Left colon (tissue), 2 donors: ENCODE results near the gene ULK4. TPM values are rescaled to one million over a fixed set of nuclear protein-coding genes. Genes with fewer than 3 reads are reported as not detected.

Experiments
- ATAC-seq: fragments of 200-7000 bp; cut with Tn5 transposase; one replicate; pipeline ENCODE4 v1.9.1; 2020; ENCODE audit warnings: mild to moderate bottlenecking, moderate library complexity
- DNase-seq, 2 donors: peaks; one replicate each; pipeline ENCODE4 v3.0.0-alpha.2; 2020
- intact Hi-C, 2 donors: fragments of 100-400 bp; cut with DNase I in 1 of 2; cut with micrococcal nuclease in 1 of 2; formaldehyde crosslinking; loops; one replicate each; pipeline versions ENCODE4 v1.11.2 to v1.14.0; 2022; cut with DNase I, micrococcal nuclease
- total RNA-seq, 2 donors: library from RNA; stranded (reverse); fragmentation: NEBNext Ultra II Directional; extraction: Animal tissue kit (Norgen Biotek cat#: 25700); gene quantifications; one replicate each; pipeline ENCODE4 v1.2.1, GENCODE V29; 2021
- donor health status: DM: no; HTN: no; CAD: no.
- donor health status: DM: yes; HTN: yes; CAD: no.

Gene ULK4
- total RNA-seq, 2 donors from 2014 or later: 5.3 to 5.7 TPM

DNA sequence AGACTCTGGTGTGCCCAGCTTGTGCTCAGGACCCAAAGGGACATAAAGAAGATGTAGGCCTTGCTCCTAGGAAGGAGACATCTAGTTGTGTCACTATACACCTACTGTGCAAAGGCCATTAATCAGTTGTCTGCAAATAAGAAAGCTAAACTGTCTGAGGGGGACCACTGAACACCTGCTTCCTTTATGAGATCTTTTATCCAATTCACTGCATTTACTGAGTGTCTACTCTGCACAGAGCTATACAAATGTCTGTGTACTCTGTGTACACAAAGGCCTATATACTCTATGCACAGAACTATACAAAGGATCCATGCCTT lies 637.8 kb downstream of the ULK4 start:
- intact Hi-C loops: no loop called here
- ATAC-seq (no peak), DNase-seq (no peak)

DNA sequence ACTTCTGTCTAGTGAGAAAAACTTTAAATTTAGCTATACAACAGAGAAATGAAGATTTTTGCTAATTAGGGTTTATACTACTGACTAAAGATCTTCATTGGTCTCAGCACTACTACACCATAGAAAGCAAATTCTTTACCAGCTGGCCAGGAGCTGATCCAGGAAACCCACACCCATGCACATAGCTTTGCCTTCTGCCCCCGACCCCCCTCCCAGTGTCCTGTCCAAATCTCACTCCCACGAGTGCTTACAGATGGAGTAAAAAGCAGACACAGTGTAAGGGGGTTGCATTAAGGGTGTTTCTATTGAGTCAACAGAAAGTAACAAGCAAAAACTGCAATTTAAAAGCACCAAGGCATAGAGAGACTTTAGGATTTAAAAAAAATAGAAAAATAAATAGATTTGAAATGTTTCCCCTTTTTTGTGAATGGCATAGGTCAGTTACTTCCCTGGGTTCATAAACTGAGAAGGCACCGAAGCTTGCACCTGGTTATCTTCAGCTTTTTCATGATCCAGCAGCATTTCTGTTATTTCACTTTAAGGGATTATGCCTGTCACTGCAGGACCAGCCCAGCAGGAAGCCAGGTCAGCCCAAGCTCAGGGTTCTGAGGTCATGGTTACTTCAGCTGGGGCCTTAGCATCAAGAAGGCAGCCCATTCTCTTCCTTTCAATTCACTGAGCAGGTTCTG lies 638.3 kb downstream of the ULK4 start:
- intact Hi-C loops: no loop called here
- ATAC-seq: no peak
- DNase-seq: no peak

DNA sequence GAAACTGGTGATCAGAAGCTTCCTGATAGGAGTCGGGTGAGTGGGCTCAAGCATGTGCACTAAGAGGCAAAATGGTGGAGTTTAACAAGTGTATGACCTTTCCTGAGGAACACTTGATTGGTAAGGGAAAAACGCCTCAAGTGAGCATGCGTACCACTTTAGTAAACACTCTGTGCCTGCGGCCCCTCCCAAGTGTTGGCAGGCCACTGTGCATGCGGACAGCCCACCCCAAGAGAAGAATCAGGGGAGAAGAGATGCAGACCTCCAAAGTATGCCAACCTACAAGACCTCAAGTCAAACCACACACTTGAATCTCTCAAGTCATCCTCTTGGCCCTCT lies 640.3 kb downstream of the ULK4 start:
- intact Hi-C loops: no loop called here
- no peak for ATAC-seq
- no peak for DNase-seq

DNA sequence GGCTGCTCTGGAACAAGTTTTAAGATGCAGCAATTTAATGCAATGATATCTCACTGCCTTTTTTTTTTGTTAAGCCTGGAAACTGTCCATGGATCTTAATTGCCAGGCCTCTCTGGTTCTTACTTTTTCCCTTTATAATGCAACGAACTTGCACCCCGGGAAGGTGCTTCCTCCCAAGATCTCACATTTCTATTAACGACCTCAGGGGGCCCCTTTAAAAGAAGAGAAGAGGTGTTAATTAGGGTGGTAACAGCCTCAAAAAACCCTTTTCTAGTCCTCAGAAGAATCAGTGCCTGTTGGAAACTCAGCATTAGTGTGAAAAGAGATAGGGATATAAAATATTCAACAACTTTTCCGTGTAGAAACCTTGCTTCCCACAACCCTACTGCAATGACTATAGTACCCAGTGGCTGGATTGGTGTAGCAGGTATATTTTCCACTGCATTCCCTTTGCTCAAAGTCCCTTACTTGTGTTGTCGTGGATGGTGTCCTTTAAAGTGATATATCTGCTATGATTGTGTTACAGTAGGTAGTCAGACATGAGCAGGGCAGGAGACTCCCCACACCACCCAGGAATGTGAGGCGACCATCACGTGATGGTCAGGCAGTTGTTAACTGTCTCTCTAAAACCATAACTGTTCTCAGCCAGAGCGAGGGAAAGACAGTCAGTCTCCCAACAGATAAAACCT lies 640.8 kb downstream of the ULK4 start:
- intact Hi-C loops: no loop called here
- ATAC-seq: no peak
- no peak for DNase-seq

DNA sequence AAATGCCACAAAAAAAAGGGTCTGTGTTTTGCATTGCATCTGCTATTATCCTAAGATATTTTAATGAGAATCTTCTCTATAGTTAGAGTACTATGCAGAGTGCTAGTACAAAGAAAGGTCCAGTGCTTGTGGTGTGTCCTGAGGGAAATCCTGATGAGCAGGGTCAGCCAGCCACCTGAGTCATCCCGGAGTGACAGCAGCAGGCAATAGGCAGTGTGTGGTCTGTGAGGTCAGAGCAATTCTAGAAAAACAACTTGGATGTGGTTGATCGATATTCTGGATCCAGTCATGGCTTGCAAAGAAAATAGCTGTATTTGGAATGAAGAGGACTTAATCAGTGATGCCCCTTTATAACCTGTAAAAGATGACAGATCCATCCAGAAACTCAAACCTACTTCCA lies 643.4 kb downstream of the ULK4 start:
- intact Hi-C loops: no loop called here
- ATAC-seq (no peak), DNase-seq (no peak)

DNA sequence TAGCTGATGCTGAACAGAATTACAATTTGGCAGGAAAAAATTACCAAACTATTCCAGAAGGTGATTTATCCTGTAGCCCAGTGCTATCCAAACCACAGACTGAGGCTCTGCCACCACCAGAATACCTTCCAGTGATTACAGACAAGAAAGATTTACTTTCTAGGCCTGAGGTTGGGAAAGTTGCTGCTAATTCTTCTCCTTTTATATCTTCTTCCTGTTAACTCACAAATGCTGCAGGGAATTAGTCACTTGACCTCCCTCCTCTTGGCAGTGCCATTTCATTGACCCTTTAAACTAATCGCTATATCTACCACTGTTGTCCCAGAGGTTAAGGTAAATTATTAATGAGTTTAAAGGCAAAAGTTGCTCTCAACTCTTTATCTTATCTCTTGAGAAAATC lies 644.2 kb downstream of the ULK4 start:
- DNase-seq (no peak), ATAC-seq (no peak)
- intact Hi-C loops: no loop called here

DNA sequence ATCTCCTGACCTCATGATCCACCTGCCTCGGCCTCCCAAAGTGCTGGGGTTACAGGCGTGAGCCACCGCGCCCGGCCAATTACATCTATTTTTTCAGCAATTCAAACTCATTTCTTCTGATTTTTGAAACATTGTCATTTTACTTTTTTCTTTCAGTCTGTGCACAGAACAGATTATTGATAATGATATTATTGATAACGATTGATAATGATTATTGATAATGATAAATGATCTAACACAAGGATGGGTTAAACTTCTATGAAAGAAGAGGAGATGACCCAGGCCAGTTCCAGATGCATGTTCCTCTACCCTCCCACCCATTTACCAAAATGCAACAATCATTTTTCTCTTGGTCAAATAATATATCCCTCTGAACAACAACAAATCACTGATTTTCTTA lies 644.6 kb downstream of the ULK4 start:
- DNase-seq: no peak
- no peak for ATAC-seq
- intact Hi-C loops: no loop called here

DNA sequence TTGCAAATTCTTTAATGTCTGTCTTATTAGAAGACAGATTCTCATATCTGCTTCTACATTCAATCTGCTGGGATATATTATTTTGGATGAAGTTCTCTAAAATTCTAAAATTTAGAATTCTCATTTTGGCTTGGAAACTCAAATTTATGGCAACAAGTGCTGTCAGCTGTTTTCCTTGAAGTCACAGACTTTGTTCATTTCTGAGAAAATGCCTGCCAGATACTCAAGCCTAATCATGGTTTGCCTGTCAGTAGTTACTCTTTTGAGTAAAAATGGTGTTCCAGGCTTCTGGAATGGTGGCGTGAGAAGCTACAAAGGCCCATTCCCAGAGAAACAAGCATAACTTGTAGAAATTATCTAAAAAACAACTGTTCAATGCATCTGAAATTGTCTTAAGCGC lies 646.8 kb downstream of the ULK4 start:
- intact Hi-C loops: no loop called here
- ATAC-seq (no peak), DNase-seq (no peak)

DNA sequence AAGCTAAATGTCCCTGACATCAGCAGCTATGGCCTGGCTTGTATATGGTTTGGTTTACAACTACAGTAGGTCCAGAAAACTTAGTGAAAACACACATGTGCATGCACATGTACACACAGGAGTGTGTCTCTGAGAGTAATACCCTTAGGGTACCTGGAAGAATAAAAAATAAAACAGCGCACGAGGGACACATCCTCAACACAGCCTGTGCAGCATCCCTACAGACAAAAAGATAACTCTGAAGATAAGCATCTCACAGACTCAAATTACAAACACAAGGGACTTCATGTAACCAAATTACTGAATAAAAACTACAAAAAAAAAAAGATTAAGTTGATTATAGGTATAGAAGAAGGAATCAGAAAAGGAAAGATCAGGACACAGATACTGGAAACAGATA lies 653.8 kb downstream of the ULK4 start:
- intact Hi-C loops: no loop called here
- no peak for DNase-seq
- ATAC-seq: no peak

DNA sequence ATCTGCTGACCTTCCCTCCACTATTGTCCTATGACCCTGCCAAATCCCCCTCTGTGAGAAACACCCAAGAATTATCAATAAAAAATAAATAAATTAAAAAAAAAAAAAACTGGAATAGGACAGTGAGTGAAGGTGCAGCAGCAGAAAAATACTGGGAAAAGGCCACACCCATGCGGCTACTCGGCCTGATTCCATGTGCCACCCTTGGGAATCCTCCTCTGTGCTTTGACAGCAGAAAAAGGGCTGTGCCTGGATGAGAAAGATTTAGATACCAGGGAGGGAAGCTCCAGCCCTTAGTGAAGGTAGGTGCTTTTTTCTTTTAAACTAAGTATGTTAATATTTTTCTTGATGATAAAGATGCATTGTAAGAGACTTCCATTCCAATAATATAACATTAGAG lies 654.8 kb downstream of the ULK4 start:
- DNase-seq: no peak
- no peak for ATAC-seq
- intact Hi-C loops: no loop called here

DNA sequence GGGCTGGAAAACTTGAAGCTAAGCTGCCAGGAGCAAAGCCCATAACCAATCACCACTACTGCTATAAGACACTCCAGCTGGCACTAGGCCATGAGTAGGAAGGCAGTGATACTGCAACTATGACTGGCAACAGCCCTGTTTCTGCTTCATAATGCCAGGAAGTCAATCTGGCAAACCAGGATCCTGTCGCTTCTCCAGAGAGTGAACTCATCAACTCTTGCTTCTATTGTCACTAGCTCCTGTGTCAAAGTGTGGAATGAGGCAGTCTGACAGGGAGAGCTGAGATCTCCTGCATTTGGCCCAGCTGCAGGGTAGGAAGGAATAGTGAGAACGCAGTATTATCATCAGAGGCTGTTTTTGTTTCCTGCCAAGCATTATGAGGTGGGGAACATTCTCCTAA lies 657.3 kb downstream of the ULK4 start:
- ATAC-seq (no peak), DNase-seq (no peak)
- intact Hi-C loops: no loop called here

DNA sequence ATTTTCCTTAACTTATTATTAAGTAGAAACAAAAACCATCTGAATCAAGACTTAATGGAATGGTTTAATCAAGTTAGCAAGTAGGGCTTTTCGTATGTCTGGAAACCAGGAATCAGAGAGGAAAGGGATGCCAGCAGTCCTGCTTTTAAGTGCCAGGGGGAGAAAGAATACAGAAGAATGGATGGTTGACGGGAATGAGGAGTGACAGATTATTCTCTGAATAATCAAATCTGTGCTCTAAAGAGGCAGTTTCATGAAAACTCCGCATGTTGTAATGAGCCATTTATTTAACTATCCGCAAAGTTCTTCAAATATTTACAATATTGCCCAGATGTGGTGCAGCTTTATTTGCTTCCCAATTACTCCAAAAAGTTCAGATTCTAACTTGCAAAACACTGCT lies 659.6 kb downstream of the ULK4 start:
- intact Hi-C loops: no loop called here
- no peak for DNase-seq
- no peak for ATAC-seq

DNA sequence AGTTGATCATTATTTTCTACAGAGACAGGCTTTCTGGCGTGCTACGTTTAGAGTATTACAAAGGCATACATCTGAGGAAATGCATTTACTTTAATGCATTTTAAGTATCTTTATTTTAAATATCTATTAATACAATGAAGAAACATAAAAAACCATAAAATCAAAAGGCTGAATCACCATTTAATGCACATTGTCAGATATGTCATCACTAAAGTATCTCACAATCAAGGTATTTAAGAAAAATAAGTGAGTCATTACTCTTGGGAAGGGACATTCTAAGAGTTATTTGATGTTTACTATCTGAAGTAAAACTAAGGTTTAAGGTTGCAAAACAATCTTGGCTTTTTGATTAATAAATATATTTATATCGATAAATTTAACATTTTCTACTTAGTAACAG lies 660.4 kb downstream of the ULK4 start:
- intact Hi-C loops: no loop called here
- DNase-seq (no peak), ATAC-seq (no peak)

DNA sequence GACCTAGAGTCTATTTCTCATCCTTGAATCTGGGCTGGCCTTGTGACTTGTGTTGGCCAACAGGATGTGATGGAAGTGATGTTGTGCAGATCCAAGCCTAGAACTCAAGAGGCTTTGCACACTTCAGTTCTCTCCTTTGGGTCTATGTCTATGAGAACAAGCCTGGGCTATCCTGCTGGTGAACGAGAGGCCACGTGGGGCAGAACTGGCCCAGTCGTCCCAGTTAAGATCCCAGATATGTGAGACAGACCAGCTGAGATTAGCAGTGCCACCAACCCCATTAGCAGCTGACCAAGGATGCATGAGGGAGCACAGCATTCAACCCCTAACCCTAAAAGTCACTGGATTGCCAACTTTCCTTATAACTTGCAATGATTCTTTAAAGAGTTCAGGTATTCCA lies 662.9 kb downstream of the ULK4 start:
- no peak for ATAC-seq
- DNase-seq: no peak
- intact Hi-C loops: no loop called here

DNA sequence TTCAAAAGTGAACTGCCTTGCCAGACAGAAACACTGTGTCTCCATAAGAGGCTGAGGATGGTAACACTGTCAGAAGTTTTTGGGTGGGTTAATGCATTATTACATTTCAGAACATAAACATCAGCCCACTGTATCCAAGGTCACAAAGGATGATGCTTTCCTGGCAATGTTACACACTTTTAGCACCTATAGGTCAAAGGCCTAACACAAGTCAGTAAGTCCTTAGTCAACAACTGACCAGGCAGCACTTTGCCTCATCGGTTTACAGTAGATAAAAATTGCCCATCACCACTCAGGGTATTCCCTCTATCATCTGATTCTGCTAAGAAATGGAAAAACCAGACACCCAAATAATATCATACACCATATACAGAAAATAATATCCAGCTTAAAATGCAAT lies 664.2 kb downstream of the ULK4 start:
- DNase-seq (no peak), ATAC-seq (no peak)
- intact Hi-C loops: no loop called here

DNA sequence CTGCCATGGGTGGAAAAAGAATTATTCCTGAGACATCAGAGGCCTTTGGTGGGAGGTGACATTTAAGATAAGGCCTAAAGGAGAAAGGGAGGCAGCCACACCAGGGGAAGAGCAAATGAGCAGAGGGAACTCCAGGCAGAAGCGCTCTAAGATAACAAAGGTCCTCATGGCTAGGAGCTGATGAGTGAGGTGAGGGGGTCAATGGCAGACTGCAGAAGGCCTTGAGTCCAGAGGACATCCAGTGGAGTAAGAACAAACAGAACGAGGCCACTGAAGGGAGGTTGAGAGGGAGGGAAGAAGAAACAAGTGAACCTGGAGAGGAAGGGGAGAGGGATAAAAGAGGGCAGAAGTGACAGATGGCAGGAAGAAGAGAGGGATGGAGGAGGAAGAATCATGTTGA lies 665.3 kb downstream of the ULK4 start:
- no peak for ATAC-seq
- intact Hi-C loops: no loop called here
- DNase-seq: no peak

DNA sequence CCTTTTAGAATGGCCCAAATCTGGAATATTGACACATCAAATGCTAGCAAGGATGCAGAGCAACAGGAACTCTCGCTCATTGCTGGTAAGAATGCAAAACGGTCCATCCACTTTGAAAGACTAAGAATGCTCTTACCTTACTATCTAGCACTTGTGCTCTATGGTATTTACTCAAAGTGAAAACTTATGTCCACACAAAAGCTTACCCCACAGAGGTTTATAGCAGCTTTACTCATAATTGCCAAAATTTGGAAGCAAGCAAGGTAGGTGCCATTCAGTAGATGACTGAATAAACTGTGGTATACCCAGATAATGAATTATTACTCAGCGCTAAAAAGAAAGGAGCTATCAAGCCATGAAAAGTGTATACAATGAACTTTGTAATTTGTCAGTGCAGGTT lies 666.2 kb downstream of the ULK4 start:
- intact Hi-C loops: no loop called here
- DNase-seq (no peak), ATAC-seq (no peak)

DNA sequence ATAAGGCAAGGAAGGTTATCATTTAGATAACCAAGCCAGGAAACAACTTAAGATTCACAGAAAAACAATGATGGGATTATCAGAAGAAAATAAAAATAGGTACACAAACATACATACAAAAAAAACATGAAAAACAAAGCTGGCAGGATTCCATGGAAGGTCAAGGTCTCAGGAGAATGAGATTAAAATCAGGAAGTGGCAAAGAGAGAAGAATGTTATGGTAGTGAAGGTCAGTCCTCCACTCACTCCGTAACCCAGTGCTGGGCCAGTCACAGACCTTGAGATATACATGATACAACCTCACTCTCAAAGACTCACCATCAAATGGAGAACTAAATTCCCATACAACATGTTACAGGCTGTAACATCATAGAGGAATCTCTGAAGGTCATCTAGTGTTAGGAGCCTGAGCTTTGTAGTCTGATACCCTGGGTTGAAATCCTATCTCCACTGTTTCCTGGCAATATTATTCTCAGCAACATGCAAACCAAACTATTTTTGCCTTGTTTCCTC lies 668.7 kb downstream of the ULK4 start:
- ATAC-seq: no peak
- intact Hi-C loops: no loop called here

DNA sequence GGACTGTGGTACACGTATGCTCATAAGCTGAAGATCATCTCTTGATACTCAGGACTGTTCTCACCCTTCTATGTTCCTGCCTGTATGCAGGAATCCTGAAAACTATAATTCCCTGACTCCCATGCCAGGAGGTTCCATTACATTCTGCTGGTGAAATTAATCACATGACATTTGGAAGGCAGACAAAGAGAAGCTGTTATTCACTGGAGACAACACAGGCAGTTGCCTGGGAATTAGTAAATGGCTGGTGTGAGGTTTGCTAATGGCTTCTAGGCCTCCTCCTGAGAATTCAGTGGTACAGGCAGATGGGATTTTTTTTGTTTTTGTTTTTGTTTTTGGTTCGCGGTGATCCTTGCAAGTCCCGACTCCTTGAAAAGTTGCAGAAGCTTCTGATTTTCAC lies 671.2 kb downstream of the ULK4 start:
- DNase-seq: no peak
- intact Hi-C loops: no loop called here
- no peak for ATAC-seq

More for the DNA sequence above, 668.7 kb downstream of the ULK4 start:
- DNase-seq: no peak

DNA sequence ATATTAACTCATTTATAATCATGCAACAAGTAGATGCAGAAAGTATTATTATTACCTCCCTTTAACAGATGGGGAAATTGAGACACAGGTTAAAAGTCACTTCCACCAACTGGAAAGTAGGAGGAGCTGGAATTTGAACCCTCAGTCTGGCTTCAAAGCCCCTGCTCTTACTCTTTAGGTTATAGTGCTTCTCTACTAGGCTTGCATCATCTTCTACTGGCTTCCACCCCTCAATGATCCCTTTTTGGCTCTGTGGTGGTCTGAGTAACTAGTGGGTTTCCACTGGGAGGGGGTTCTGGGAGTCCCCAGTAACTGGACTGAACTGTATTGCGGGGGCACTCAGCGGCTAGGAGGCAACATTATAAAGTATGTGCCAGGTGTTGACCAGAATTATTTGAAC lies 671.6 kb downstream of the ULK4 start:
- no peak for DNase-seq
- no peak for ATAC-seq
- intact Hi-C loops: no loop called here

DNA sequence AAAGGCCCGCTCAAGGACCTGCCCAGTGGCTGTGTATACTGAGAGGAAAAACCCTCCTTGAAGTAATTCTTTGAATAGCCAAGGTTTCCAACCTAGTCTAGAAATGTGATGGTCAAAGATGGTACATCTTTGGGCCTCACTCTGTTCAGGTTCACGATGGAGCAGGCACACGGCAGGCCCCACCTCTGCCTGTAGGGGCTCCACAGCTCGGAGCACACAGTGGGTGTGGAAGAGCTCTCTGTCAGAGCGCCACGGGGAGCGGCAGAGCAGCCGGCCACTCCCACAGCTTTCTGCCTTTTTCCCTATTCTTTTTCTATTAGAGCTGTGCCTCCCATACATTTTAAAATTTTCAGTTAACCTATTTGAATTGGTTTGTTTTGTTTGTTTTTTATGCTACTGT lies 673.1 kb downstream of the ULK4 start:
- no peak for ATAC-seq
- intact Hi-C loops: no loop called here
- DNase-seq: no peak
